CD14-positive monocyte (primary cell): ENCODE data around the gene BTBD9. TPM values are rescaled to one million over a fixed set of nuclear protein-coding genes. Genes with fewer than 3 reads are reported as not detected.

ENCODE experiments used
- DNase-seq, 3 donors: peaks; one replicate each; pipeline ENCODE4 v3.0.0-alpha.2; 2011 to 2022
- H2AFZ ChIP-seq: 2 replicates; pipeline ENCODE4 v1.6.0; 2012; ENCODE audit warnings: mild to moderate bottlenecking, low read depth, low read length, inconsistent platforms; ENCODE audit not compliant: insufficient read depth, poor library complexity, severe bottlenecking
- H3K27ac ChIP-seq, 2 donors: 1 replicate in 1 of 2; 2 replicates in 1 of 2; pipeline ENCODE4 v1.5.1; 2012 to 2013; ENCODE audit warnings: low read length in 2 of 2, control low read depth in 1 of 2, inconsistent platforms in 1 of 2, low read depth in 1 of 2, mild to moderate bottlenecking in 1 of 2
- H3K27me3 ChIP-seq, 2 donors: one replicate each; pipeline versions ENCODE4 v1.6.0 to v1.6.1; 2011 to 2013; ENCODE audit warnings: low read length in 2 of 2; ENCODE audit not compliant: control insufficient read depth in 2 of 2, insufficient read depth in 2 of 2
- H3K36me3 ChIP-seq, 2 donors: replicated peaks in 1 of 2; 1 replicate in 1 of 2; 2 replicates in 1 of 2; pipeline versions ENCODE4 v1.5.1 to v1.6.1; 2012 to 2013; ENCODE audit warnings: low read length in 2 of 2, control low read depth in 1 of 2, inconsistent platforms in 1 of 2, mild to moderate bottlenecking in 1 of 2; ENCODE audit not compliant: insufficient read depth in 2 of 2, control insufficient read depth in 1 of 2
- H3K4me1 ChIP-seq, 2 donors: 1 replicate in 1 of 2; 2 replicates in 1 of 2; pipeline versions ENCODE4 v1.5.1 to v1.6.1; 2012 to 2013; ENCODE audit warnings: low read length in 2 of 2, control low read depth in 1 of 2, inconsistent platforms in 1 of 2, mild to moderate bottlenecking in 1 of 2, moderate library complexity in 1 of 2; ENCODE audit not compliant: insufficient read depth in 2 of 2, control insufficient read depth in 1 of 2
- H3K4me2 ChIP-seq: replicated peaks from 2 replicates; pipeline ENCODE3; 2012; ENCODE audit warnings: low read length, moderate library complexity, mild to moderate bottlenecking; ENCODE audit not compliant: poor library complexity, severe bottlenecking; ENCODE audit errors: extremely low read depth
- H3K4me3 ChIP-seq, 3 experiments: fragments of 200-600 bp in 1 of 3; sonication (generic) in 1 of 3; replicated peaks in 1 of 3; 1 replicate in 2 of 3; 2 replicates in 1 of 3; pipeline ENCODE4 v1.5.1; 2011 to 2013; ENCODE audit warnings: low read length in 3 of 3, mild to moderate bottlenecking in 3 of 3, control low read depth in 2 of 3, low read depth in 2 of 3, inconsistent platforms in 1 of 3, moderate library complexity in 1 of 3
- H3K79me2 ChIP-seq: 2 replicates; pipeline ENCODE4 v1.6.0; 2012; ENCODE audit warnings: mild to moderate bottlenecking, control low read depth, inconsistent platforms, low read length, moderate library complexity; ENCODE audit not compliant: insufficient read depth
- H3K9ac ChIP-seq: 2 replicates; pipeline ENCODE4 v1.6.0; 2017; ENCODE audit warnings: low read length, mild to moderate bottlenecking; ENCODE audit not compliant: insufficient read depth, poor library complexity, severe bottlenecking
- H3K9me3 ChIP-seq, 2 donors: replicated peaks in 1 of 2; 1 replicate in 1 of 2; 2 replicates in 1 of 2; pipeline versions ENCODE4 v1.5.1 to v1.6.1; 2012 to 2013; ENCODE audit warnings: low read length in 2 of 2, control low read depth in 1 of 2; ENCODE audit not compliant: control insufficient read depth in 1 of 2, insufficient read depth in 1 of 2
- H4K20me1 ChIP-seq: 2 replicates; pipeline ENCODE4 v1.6.0; 2012; ENCODE audit warnings: mild to moderate bottlenecking, low read length, control low read depth, moderate library complexity; ENCODE audit not compliant: insufficient read depth
- H3K27ac Mint-ChIP-seq, 7 donors: one replicate each; pipeline ENCODE4 v1.8.0; 2020; ENCODE audit warnings: mild to moderate bottlenecking in 7 of 7, mixed read lengths in 7 of 7, moderate library complexity in 6 of 7, inconsistent platforms in 2 of 7
- H3K27me3 Mint-ChIP-seq, 3 donors: one replicate each; pipeline ENCODE4 v1.8.0; 2021 to 2022; ENCODE audit warnings: low read depth in 3 of 3, mild to moderate bottlenecking in 3 of 3, mixed read lengths in 3 of 3, moderate library complexity in 3 of 3, inconsistent platforms in 1 of 3
- H3K36me3 Mint-ChIP-seq, 2 donors: one replicate each; pipeline ENCODE4 v1.8.0; 2020; ENCODE audit warnings: mixed read lengths in 2 of 2, inconsistent platforms in 1 of 2, mild to moderate bottlenecking in 1 of 2
- H3K4me1 Mint-ChIP-seq: one replicate; pipeline ENCODE4 v1.8.0; 2020; ENCODE audit warnings: mild to moderate bottlenecking, mixed read lengths
- H3K4me3 Mint-ChIP-seq, 2 donors: one replicate each; pipeline ENCODE4 v1.8.0; 2020; ENCODE audit warnings: mild to moderate bottlenecking in 2 of 2, mixed read lengths in 2 of 2, moderate library complexity in 1 of 2
- H3K9me3 Mint-ChIP-seq, 7 donors: one replicate each; pipeline ENCODE4 v1.8.0; 2020 to 2022; ENCODE audit warnings: mixed read lengths in 7 of 7, mild to moderate bottlenecking in 6 of 7, moderate library complexity in 6 of 7, inconsistent platforms in 2 of 7
- WGBS: methylation state at CpG from one replicate; pipeline ENCODE4 v1.1.5; 2013; ENCODE audit warnings: missing lambda C conversion rate; ENCODE audit not compliant: insufficient coverage; 5-methylcytosine and 5-hydroxymethylcytosine counted together
- intact Hi-C, 2 donors: fragments of 100-400 bp; cut with micrococcal nuclease; formaldehyde crosslinking; loops; one replicate each; pipeline versions ENCODE4 v1.15.0 to v1.15.1; 2023
- polyA plus RNA-seq, 3 donors: library from polyadenylated mRNA; depleted of rRNA in 1 of 3; unstranded in 2 of 3; stranded (reverse) in 1 of 3; fragments of 300-500 nt in 2 of 3; fragments of >200 nt in 1 of 3; fragmentation: Illumina TruSeq in 2 of 3; gene quantifications; 1 replicate in 2 of 3; 2 replicates in 1 of 3; pipeline ENCODE4 v1.2.3, GENCODE V29; 2012 to 2021
- TF ChIP-seq, protein P1 (sequence below): fragments of 200-600 bp; IDR thresholded peaks from one replicate; pipeline ENCODE4 v1.8.0; 2022; ENCODE audit warnings: antibody characterized with exemption, mild to moderate bottlenecking

BTBD9 gene
- polyA plus RNA-seq, 3 donors, result 5.2 to 7.5 (median 6.2) TPM

GRCh38 chr6:38577492-38577891 is 62.2 kb downstream of the BTBD9 start:
- no peaks in the 10 kb centered on the region for H3K4me1 ChIP-seq
- H3K36me3 ChIP-seq, result peaks cover 6 to 39% of the 10 kb centered on the region in 2 donors
- no peak for DNase-seq
- H3K27ac Mint-ChIP-seq, result no peak overlapping the region
- H3K4me1 Mint-ChIP-seq, result no peaks in the 10 kb centered on the region
- WGBS, result no CpG with 5 or more reads among the region's 2 CpGs
- no peaks in the 10 kb centered on the region for H4K20me1 ChIP-seq
- intact Hi-C loops, result no loop called here
- H3K4me3 ChIP-seq, result no peak overlapping the region
- no peaks in the 10 kb centered on the region for H3K9me3 ChIP-seq
- H3K27me3 Mint-ChIP-seq, result no peaks in the 10 kb centered on the region
- no peak overlapping the region for H3K27ac ChIP-seq
- no peak overlapping the region for H3K4me2 ChIP-seq
- no peaks in the 10 kb centered on the region for H3K27me3 ChIP-seq
- TF ChIP-seq, protein P1, sequence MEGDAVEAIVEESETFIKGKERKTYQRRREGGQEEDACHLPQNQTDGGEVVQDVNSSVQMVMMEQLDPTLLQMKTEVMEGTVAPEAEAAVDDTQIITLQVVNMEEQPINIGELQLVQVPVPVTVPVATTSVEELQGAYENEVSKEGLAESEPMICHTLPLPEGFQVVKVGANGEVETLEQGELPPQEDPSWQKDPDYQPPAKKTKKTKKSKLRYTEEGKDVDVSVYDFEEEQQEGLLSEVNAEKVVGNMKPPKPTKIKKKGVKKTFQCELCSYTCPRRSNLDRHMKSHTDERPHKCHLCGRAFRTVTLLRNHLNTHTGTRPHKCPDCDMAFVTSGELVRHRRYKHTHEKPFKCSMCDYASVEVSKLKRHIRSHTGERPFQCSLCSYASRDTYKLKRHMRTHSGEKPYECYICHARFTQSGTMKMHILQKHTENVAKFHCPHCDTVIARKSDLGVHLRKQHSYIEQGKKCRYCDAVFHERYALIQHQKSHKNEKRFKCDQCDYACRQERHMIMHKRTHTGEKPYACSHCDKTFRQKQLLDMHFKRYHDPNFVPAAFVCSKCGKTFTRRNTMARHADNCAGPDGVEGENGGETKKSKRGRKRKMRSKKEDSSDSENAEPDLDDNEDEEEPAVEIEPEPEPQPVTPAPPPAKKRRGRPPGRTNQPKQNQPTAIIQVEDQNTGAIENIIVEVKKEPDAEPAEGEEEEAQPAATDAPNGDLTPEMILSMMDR, result no peak
- no peaks in the 10 kb centered on the region for H3K79me2 ChIP-seq
- H2AFZ ChIP-seq, result no peak overlapping the region
- H3K9ac ChIP-seq, result no peak overlapping the region
- H3K9me3 Mint-ChIP-seq, result no peaks in the 10 kb centered on the region
- peaks cover 29 to 33% of the 10 kb centered on the region in 2 donors for H3K36me3 Mint-ChIP-seq
- H3K4me3 Mint-ChIP-seq, result no peak overlapping the region

GRCh38 chr6:38573801-38574395 is 65.8 kb downstream of the BTBD9 start:
- TF ChIP-seq, protein P1, result no peak
- no peak overlapping the region for H3K27ac Mint-ChIP-seq
- H3K36me3 Mint-ChIP-seq, result peaks cover 24 to 32% of the 10 kb centered on the region in 2 donors
- intact Hi-C loops, result no loop called here
- H3K79me2 ChIP-seq, result no peaks in the 10 kb centered on the region
- H3K4me1 Mint-ChIP-seq, result peaks cover 3% of the 10 kb centered on the region
- H3K4me2 ChIP-seq, result no peak overlapping the region
- no peaks in the 10 kb centered on the region for H3K27me3 Mint-ChIP-seq
- H3K4me3 ChIP-seq, result no peak overlapping the region
- WGBS, result 100% methylated on average over 1 of the region's 6 CpGs
- no peaks in the 10 kb centered on the region for H3K9me3 Mint-ChIP-seq
- no peak overlapping the region for H3K9ac ChIP-seq
- H3K27ac ChIP-seq, result no peak overlapping the region
- no peaks in the 10 kb centered on the region for H3K27me3 ChIP-seq
- peaks cover 0 to 24% of the 10 kb centered on the region in 2 donors for H3K36me3 ChIP-seq
- no peaks in the 10 kb centered on the region for H3K4me1 ChIP-seq
- no peaks in the 10 kb centered on the region for H4K20me1 ChIP-seq
- DNase-seq, result no peak
- H3K9me3 ChIP-seq, result no peaks in the 10 kb centered on the region
- no peak overlapping the region for H2AFZ ChIP-seq
- no peak overlapping the region for H3K4me3 Mint-ChIP-seq
